OCI-LY7 (cell line): ENCODE measurements around the gene TOMM20. TPM values are rescaled to one million over a fixed set of nuclear protein-coding genes. Genes with fewer than 3 reads are reported as not detected.
"Not testable (repeated sequence)": the region's sequence is repeated elsewhere in the genome, so short reads cannot be mapped to it uniquely, and the experiment has no call there.

Experiments
- BruUV-seq: library from RNA; stranded (reverse); fragments of 400-500 nt; replicated peaks from 2 replicates; lab custom pipeline; 2021; lab: Mats Ljungman, UMichigan
- CTCF ChIA-PET: fragments of 300-600 bp; sonication (Branson Sonifier 250); formaldehyde crosslinking; loops from one replicate; lab custom pipeline; 2022; ENCODE audit warnings: antibody characterized with exemption; ENCODE audit not compliant: unreplicated experiment; lab: Charles Lee
- POLR2A ChIA-PET: fragments of 300-600 bp; sonication (Branson Sonifier 250); formaldehyde crosslinking; loops from one replicate; lab custom pipeline; 2022; ENCODE audit warnings: antibody characterized with exemption; lab: Charles Lee
- DNase-seq: peaks from one replicate; pipeline ENCODE4 v3.0.0-alpha.2; 2015; ENCODE audit warnings: low spot score
- H2AFZ ChIP-seq: fragments of 200-600 bp; sonication (generic), shearing (Covaris generic); 2 replicates; pipeline ENCODE4 v1.6.1; 2014; ENCODE audit warnings: mild to moderate bottlenecking, antibody characterized with exemption, low read length, moderate library complexity
- H3K27ac ChIP-seq: fragments of 200-600 bp; sonication (generic); 2 replicates; pipeline ENCODE4 v1.5.1; 2014; ENCODE audit warnings: mixed run types, low read depth, mild to moderate bottlenecking, moderate library complexity, low read length, inconsistent platforms; ENCODE audit not compliant: poor library complexity, severe bottlenecking
- H3K36me3 ChIP-seq: fragments of 200-600 bp; sonication (generic); 2 replicates; pipeline ENCODE4 v1.6.1; 2014; ENCODE audit warnings: mild to moderate bottlenecking, antibody characterized with exemption, low read length, moderate library complexity, mixed read lengths; ENCODE audit not compliant: insufficient read depth
- H3K4me1 ChIP-seq: fragments of 200-600 bp; sonication (generic); 2 replicates; pipeline ENCODE4 v1.5.1; 2014; ENCODE audit warnings: mild to moderate bottlenecking, low read length; ENCODE audit not compliant: insufficient read depth, poor library complexity, severe bottlenecking
- H3K4me2 ChIP-seq: fragments of 200-600 bp; sonication (generic); 2 replicates; pipeline ENCODE4 v1.6.1; 2014; ENCODE audit warnings: mild to moderate bottlenecking, low read length
- H3K4me3 ChIP-seq: fragments of 200-600 bp; sonication (generic); 2 replicates; pipeline ENCODE4 v1.5.1; 2014; ENCODE audit warnings: mild to moderate bottlenecking, low read depth, low read length; ENCODE audit not compliant: poor library complexity, severe bottlenecking
- H3K79me2 ChIP-seq: fragments of 200-600 bp; sonication (generic); 2 replicates; pipeline ENCODE4 v1.6.1; 2016; ENCODE audit warnings: low read depth, mild to moderate bottlenecking, low read length, moderate library complexity, mixed read lengths; ENCODE audit not compliant: insufficient read depth
- H3K9me2 ChIP-seq: fragments of 200-600 bp; sonication (generic); 2 replicates; pipeline ENCODE4 v1.6.1; 2016; ENCODE audit warnings: mild to moderate bottlenecking, low read length, mixed read lengths; ENCODE audit not compliant: insufficient read depth
- H3K9me3 ChIP-seq: fragments of 200-600 bp; sonication (generic); 2 replicates; pipeline ENCODE4 v1.6.1; 2014; ENCODE audit warnings: mild to moderate bottlenecking, mixed run types, low read length, mixed read lengths
- H4K20me1 ChIP-seq: fragments of 200-600 bp; sonication (generic); 2 replicates; pipeline ENCODE4 v1.6.1; 2014; ENCODE audit warnings: mild to moderate bottlenecking, antibody characterized with exemption, low read length, moderate library complexity, mixed read lengths; ENCODE audit not compliant: insufficient read depth
- EZH2phosphoT487 ChIP-seq: fragments of 200-600 bp; sonication (generic); IDR thresholded peaks from 2 replicates; pipeline ENCODE4 v1.6.1; 2018; ENCODE audit warnings: low read depth, borderline replicate concordance, mild to moderate bottlenecking, mixed run types, antibody characterized with exemption, low read length, moderate library complexity, mixed read lengths
- intact Hi-C: fragments of 100-400 bp; cut with micrococcal nuclease; formaldehyde crosslinking; loops from one replicate; pipeline ENCODE4 v1.10.0; 2022; ENCODE audit not compliant: unreplicated experiment
- total RNA-seq, 2 experiments: library from RNA; depleted of rRNA in 1 of 2; stranded (reverse); fragments of >200 nt in 1 of 2; shearing (Covaris generic) in 1 of 2; gene quantifications; 2 replicates each; pipeline ENCODE4 v1.2.3, GENCODE V29; 2014 to 2022
- TF ChIP-seq, protein P1 (sequence below): fragments of 200-600 bp; sonication (generic); conservative IDR thresholded peaks from 2 replicates; pipeline ENCODE4 v1.5.1; 2014; ENCODE audit warnings: mild to moderate bottlenecking, antibody characterized with exemption, low read length, moderate library complexity, mixed read lengths

The TOMM20 gene
- total RNA-seq, 2 experiments from 2014 or later: 76.7 to 133 TPM

DNA sequence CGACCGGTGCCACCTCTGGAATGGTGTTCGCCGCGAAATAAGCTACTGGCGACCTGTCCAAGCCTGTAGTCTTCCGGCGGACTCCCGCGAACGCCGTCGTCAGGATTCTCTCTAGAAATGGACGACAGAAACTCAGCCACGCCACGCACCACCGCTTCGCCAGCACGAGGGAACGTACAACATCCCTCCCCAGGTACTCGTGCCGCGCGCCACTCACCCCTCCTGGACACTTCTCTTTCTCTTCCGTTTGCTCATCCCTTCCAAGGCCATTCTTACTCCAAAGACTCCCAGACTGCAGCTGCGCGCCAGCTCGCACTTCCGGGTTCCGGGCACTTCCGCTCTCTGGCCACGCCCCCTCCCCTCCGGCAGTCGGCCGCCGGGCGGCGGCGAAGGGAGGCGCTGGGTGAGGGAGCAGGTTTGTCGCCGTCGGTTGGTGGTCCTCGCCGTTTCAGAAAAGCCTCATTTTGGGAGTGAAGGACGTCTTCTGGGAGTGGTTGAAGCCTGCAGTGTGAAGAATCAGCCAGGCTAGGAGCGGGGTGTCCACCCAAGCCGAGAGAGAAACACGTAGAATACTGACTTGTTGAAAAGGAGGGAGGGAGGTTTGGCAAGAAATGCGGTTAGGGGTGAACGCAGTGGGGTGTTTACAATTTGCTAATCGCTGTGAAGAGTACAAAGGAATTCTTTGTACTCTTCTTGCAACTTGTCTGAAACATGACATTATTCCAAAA is 32.5 kb upstream of the TOMM20 start, which contains the start of gene RBM34:
Gene RBM34, minus strand, starts transcription at position 294 of the 728 bp plus-strand sequence. Its CDS starts 24 bp downstream, at position 270.
- Histone ChIP-seq H3K36me3 (peaks cover 36% of the 10 kb centered on the region), H2AFZ (peak within 1 kb of the TSS; percentile 91), H3K27ac (peak within 1 kb of the TSS; percentile 64), H4K20me1 (no peaks in the 10 kb centered on the region), H3K79me2 (peaks cover 25% of the 10 kb centered on the region), H3K4me2 (peak within 1 kb of the TSS; percentile 86), H3K4me3 (peak within 1 kb of the TSS; percentile 85), H3K9me3 (no peaks in the 10 kb centered on the region), H3K4me1 (peaks cover 18% of the 10 kb centered on the region), H3K9me2 (no peaks in the 10 kb centered on the region)
- CTCF ChIA-PET: interaction anchor here (0.6 kb wide), 1 partner anchor 1192 kb away, joined by 3 read pairs; no protein-coding TSS in a partner anchor
- no peak for TF ChIP-seq EZH2phosphoT487
- TF ChIP-seq, protein P1, sequence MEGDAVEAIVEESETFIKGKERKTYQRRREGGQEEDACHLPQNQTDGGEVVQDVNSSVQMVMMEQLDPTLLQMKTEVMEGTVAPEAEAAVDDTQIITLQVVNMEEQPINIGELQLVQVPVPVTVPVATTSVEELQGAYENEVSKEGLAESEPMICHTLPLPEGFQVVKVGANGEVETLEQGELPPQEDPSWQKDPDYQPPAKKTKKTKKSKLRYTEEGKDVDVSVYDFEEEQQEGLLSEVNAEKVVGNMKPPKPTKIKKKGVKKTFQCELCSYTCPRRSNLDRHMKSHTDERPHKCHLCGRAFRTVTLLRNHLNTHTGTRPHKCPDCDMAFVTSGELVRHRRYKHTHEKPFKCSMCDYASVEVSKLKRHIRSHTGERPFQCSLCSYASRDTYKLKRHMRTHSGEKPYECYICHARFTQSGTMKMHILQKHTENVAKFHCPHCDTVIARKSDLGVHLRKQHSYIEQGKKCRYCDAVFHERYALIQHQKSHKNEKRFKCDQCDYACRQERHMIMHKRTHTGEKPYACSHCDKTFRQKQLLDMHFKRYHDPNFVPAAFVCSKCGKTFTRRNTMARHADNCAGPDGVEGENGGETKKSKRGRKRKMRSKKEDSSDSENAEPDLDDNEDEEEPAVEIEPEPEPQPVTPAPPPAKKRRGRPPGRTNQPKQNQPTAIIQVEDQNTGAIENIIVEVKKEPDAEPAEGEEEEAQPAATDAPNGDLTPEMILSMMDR: peak; percentile 38; the same call in 1 of the 2 replicates
- POLR2A ChIA-PET: interaction anchor here (0.6 to 1.9 kb wide), 7 partner anchors 14 to 372 kb away, joined by 3 to 7 read pairs (median 5); partner anchors contain the start of gene TOMM20
- BruUV-seq: no TSS peak
- intact Hi-C loops: loop anchor here (2.0 to 5.0 kb wide), 2 partner anchors 56 to 166 kb away; partner anchors contain the start of genes ARID4B and GGPS1
- peak; percentile 92 for DNase-seq

DNA sequence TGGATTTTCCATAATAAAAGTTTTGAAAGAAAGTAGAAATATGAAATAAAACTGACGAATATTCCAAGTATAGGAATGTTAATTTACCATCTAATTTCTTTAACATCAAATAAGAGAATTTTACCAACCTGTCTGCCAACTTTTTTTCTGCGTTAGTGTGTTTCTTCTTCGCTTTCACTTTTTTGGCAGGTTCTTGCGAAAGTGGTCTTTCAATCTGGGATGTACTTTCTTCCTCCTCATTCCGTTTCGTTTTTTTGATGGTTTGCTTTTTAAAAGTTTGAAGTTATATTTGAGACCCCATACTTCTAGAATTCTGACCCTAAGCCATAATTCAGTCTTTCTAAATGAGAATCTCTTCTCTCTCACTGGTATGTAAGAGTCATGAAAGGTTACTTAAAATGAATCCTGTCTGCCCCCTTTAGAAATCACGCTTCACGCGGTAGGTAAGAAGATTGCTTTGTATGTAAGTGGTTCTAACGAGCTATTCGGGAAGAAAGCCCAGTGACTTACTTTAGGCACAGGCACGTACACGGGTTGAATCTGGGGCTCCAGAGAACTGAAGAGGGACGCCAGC is 31.8 kb upstream of the TOMM20 start:
- peak; percentile 80 for DNase-seq
- BruUV-seq: TSS peak; percentile 87
- ChIA-PET CTCF (interaction anchor here (0.5 to 0.6 kb wide), 2 partner anchors 38 to 1192 kb away, joined by 3 read pairs; no protein-coding TSS in a partner anchor), POLR2A (interaction anchor here (0.6 to 1.9 kb wide), 9 partner anchors 13 to 372 kb away, joined by 3 to 7 read pairs (median 4); partner anchors contain the start of genes TBCE and TOMM20)
- Histone ChIP-seq H3K4me1 (peaks cover 18% of the 10 kb centered on the region), H2AFZ (peak overlapping the region; percentile 91; the same call in 1 of the 2 replicates), H4K20me1 (no peaks in the 10 kb centered on the region), H3K9me2 (no peaks in the 10 kb centered on the region), H3K79me2 (peaks cover 25% of the 10 kb centered on the region), H3K27ac (peak overlapping the region; percentile 64), H3K4me2 (peak overlapping the region; percentile 86), H3K9me3 (no peaks in the 10 kb centered on the region), H3K36me3 (peaks cover 41% of the 10 kb centered on the region), H3K4me3 (peak overlapping the region; percentile 85)
- intact Hi-C loops: loop anchor here (2.0 to 5.0 kb wide), 2 partner anchors 56 to 167 kb away; partner anchors contain the start of genes ARID4B and GGPS1
- no peak for TF ChIP-seq EZH2phosphoT487
- TF ChIP-seq, protein P1: no peak; the same call in 1 of the 2 replicates

DNA sequence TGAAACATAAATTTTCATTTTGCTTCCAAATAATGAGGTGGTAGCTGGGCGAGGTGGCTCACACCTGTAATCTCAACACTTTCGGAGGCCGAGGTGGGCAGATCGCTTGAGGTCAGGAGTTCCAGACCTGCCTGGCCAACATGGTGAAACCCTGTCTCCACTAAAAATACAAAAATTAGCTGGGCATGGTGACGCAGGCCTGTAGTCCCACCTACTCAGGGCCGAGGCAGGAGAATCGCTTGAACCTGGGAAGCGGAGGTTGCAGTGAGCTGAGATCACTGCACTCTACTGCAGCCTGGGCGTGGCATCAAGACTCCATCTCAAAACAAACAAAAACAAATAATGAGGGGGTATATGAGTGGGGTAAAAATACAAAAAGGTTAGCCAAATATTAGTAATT is 31.3 kb upstream of the TOMM20 start:
- H3K27ac ChIP-seq, H3K9me3 ChIP-seq, H2AFZ ChIP-seq, CTCF ChIA-PET, BruUV-seq, H4K20me1 ChIP-seq, H3K9me2 ChIP-seq: not testable (repeated sequence)
- H3K4me2 ChIP-seq: peak overlapping the region; percentile 86
- H3K36me3 ChIP-seq: peaks cover 46% of the 10 kb centered on the region
- H3K4me3 ChIP-seq: peak overlapping the region; percentile 85
- peak; percentile 27 for DNase-seq
- POLR2A ChIA-PET: interaction anchor here (0.7 to 1.9 kb wide), 6 partner anchors 13 to 345 kb away, joined by 3 to 7 read pairs (median 4); partner anchors contain the start of genes B3GALNT2, TBCE and TOMM20
- H3K4me1 ChIP-seq: peaks cover 18% of the 10 kb centered on the region
- intact Hi-C loops: loop anchor here (2.0 to 5.0 kb wide), 2 partner anchors 55 to 167 kb away; partner anchors contain the start of genes ARID4B and GGPS1
- H3K79me2 ChIP-seq: peaks cover 25% of the 10 kb centered on the region

GRCh38 chr1:235159284-235159683 is 30.6 kb upstream of the TOMM20 start:
- H3K9me2 ChIP-seq, intact Hi-C loops, CTCF ChIA-PET, H3K27ac ChIP-seq, H3K4me3 ChIP-seq, DNase-seq, BruUV-seq, H4K20me1 ChIP-seq, H3K9me3 ChIP-seq, H2AFZ ChIP-seq: not testable (repeated sequence)
- POLR2A ChIA-PET: interaction anchor here (0.6 to 1.9 kb wide), 11 partner anchors 12 to 1640 kb away, joined by 3 to 5 read pairs (median 3); partner anchors contain the start of gene B3GALNT2
- Histone ChIP-seq H3K4me2 (peak overlapping the region; percentile 86), H3K79me2 (peaks cover 25% of the 10 kb centered on the region), H3K4me1 (peaks cover 18% of the 10 kb centered on the region), H3K36me3 (peaks cover 52% of the 10 kb centered on the region)
